CD4-positive, alpha-beta T cell (primary cell): ENCODE data around the gene MAOA. TPM values are rescaled to one million over a fixed set of nuclear protein-coding genes. Genes with fewer than 3 reads are reported as not detected.

Experiments used
- ATAC-seq: fragments of 200-7000 bp; cut with Tn5 transposase; one replicate; pipeline ENCODE4 v1.10.0; 2022; ENCODE audit warnings: mild to moderate bottlenecking; ENCODE audit not compliant: poor library complexity
- CTCF ChIA-PET: fragments of 350-600 bp; sonication (Branson Sonifier 250); formaldehyde crosslinking; loops from one replicate; lab custom pipeline; 2021; ENCODE audit warnings: antibody characterized with exemption, inconsistent platforms; lab: Charles Lee
- POLR2A ChIA-PET: fragments of 350-600 bp; sonication (Branson Sonifier 250); formaldehyde crosslinking; loops from one replicate; lab custom pipeline; 2021; ENCODE audit warnings: antibody characterized with exemption, inconsistent platforms; lab: Charles Lee
- DNase-seq, 14 experiments: peaks; one replicate each; pipeline ENCODE4 v3.0.0-alpha.2; 2013 to 2020; ENCODE audit warnings: mixed read lengths in 2 of 14
- H3K27ac ChIP-seq, 2 donors: one replicate each; pipeline versions ENCODE4 v1.5.1 to v1.7.0; 2013; ENCODE audit warnings: low read length in 2 of 2, low read depth in 1 of 2, mild to moderate bottlenecking in 1 of 2
- H3K27me3 ChIP-seq, 2 experiments: 1 replicate in 1 of 2; 2 replicates in 1 of 2; pipeline versions ENCODE4 v1.6.1 to v1.7.0; 2013; ENCODE audit warnings: low read length in 2 of 2, control low read depth in 1 of 2, mild to moderate bottlenecking in 1 of 2, moderate library complexity in 1 of 2; ENCODE audit not compliant: insufficient read depth in 2 of 2, control insufficient read depth in 1 of 2
- H3K36me3 ChIP-seq: one replicate; pipeline ENCODE4 v1.6.1; 2013; ENCODE audit warnings: low read length, control low read depth; ENCODE audit not compliant: insufficient read depth
- H3K4me1 ChIP-seq: one replicate; pipeline ENCODE4 v1.6.1; 2013; ENCODE audit warnings: low read length, control low read depth; ENCODE audit not compliant: insufficient read depth
- H3K4me3 ChIP-seq: one replicate; pipeline ENCODE4 v1.5.1; 2013; ENCODE audit warnings: mild to moderate bottlenecking, low read length, moderate library complexity
- H3K9me3 ChIP-seq, 2 experiments: 1 replicate in 1 of 2; 2 replicates in 1 of 2; pipeline versions ENCODE4 v1.6.1 to v1.7.0; 2013; ENCODE audit warnings: low read length in 2 of 2, mild to moderate bottlenecking in 2 of 2, control low read depth in 1 of 2, moderate library complexity in 1 of 2; ENCODE audit not compliant: control insufficient read depth in 1 of 2, insufficient read depth in 1 of 2
- H3K27ac Mint-ChIP-seq: one replicate; pipeline ENCODE4 v1.8.0; 2020; ENCODE audit warnings: mixed read lengths
- H3K27me3 Mint-ChIP-seq: one replicate; pipeline ENCODE4 v1.8.0; 2021; ENCODE audit warnings: mixed read lengths
- H3K36me3 Mint-ChIP-seq: one replicate; pipeline ENCODE4 v1.8.0; 2021; ENCODE audit warnings: low read depth, mixed read lengths
- H3K4me1 Mint-ChIP-seq: one replicate; pipeline ENCODE4 v1.8.0; 2021; ENCODE audit warnings: low read depth, mixed read lengths
- H3K4me3 Mint-ChIP-seq: one replicate; pipeline ENCODE4 v1.8.0; 2020; ENCODE audit warnings: mild to moderate bottlenecking, mixed read lengths
- H3K9me3 Mint-ChIP-seq: one replicate; pipeline ENCODE4 v1.8.0; 2020; ENCODE audit warnings: mixed read lengths
- intact Hi-C, 2 experiments: fragments of 100-400 bp; cut with DNase I in 1 of 2; cut with micrococcal nuclease in 1 of 2; formaldehyde crosslinking; loops; one replicate each; pipeline versions ENCODE4 v1.15.1 to v1.9.0; 2023 to 2025; cut with DNase I, micrococcal nuclease
- total RNA-seq, 174 experiments: library from RNA in 2 of 174; stranded (reverse) in 2 of 174; gene quantifications; one replicate each; pipeline ENCODE4 v1.2.3 and lab custom pipeline; 2021 to 2026
- TF ChIP-seq, protein P1 (sequence below): fragments of 200-600 bp; IDR thresholded peaks from one replicate; pipeline ENCODE4 v1.8.0; 2022; ENCODE audit warnings: antibody characterized with exemption, mild to moderate bottlenecking

MAOA gene
- total RNA-seq, 2 experiments from 2014 or later: not detected

DNA sequence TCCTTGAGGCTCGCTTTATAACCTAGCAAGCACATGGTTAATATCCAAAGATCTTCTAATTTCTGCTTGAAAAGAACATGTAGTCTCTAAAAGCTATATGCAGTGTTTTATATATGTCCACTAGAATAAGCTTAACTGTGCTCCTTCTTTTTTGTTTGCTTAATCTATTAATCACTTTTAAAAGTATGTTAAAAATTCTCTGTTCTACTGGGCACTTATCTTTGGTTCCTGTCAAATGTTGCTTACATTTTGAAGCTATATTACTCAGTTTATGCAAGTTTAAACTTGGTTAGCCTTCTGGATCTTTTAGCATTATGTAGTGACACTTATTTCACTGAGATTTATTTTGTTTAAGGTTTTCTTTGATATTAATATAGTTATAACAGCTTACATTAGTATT, 32.5 kb downstream of the MAOA start:
- no peak overlapping the region for H3K4me3 ChIP-seq
- TF ChIP-seq, protein P1, sequence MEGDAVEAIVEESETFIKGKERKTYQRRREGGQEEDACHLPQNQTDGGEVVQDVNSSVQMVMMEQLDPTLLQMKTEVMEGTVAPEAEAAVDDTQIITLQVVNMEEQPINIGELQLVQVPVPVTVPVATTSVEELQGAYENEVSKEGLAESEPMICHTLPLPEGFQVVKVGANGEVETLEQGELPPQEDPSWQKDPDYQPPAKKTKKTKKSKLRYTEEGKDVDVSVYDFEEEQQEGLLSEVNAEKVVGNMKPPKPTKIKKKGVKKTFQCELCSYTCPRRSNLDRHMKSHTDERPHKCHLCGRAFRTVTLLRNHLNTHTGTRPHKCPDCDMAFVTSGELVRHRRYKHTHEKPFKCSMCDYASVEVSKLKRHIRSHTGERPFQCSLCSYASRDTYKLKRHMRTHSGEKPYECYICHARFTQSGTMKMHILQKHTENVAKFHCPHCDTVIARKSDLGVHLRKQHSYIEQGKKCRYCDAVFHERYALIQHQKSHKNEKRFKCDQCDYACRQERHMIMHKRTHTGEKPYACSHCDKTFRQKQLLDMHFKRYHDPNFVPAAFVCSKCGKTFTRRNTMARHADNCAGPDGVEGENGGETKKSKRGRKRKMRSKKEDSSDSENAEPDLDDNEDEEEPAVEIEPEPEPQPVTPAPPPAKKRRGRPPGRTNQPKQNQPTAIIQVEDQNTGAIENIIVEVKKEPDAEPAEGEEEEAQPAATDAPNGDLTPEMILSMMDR: no peak
- no peak for ATAC-seq
- intact Hi-C loops: no loop called here
- no peaks in the 10 kb centered on the region for H3K4me1 ChIP-seq
- H3K9me3 ChIP-seq: no peaks in the 10 kb centered on the region
- Mint-ChIP-seq H3K4me1 (no peaks in the 10 kb centered on the region), H3K27ac (no peak overlapping the region), H3K27me3 (peaks cover 5% of the 10 kb centered on the region), H3K4me3 (no peak overlapping the region), H3K9me3 (no peaks in the 10 kb centered on the region), H3K36me3 (no peaks in the 10 kb centered on the region)
- H3K27ac ChIP-seq: no peak overlapping the region
- H3K27me3 ChIP-seq: no peaks in the 10 kb centered on the region
- no peak for DNase-seq
- ChIA-PET POLR2A (no interaction called here), CTCF (no interaction called here)
- no peaks in the 10 kb centered on the region for H3K36me3 ChIP-seq

DNA sequence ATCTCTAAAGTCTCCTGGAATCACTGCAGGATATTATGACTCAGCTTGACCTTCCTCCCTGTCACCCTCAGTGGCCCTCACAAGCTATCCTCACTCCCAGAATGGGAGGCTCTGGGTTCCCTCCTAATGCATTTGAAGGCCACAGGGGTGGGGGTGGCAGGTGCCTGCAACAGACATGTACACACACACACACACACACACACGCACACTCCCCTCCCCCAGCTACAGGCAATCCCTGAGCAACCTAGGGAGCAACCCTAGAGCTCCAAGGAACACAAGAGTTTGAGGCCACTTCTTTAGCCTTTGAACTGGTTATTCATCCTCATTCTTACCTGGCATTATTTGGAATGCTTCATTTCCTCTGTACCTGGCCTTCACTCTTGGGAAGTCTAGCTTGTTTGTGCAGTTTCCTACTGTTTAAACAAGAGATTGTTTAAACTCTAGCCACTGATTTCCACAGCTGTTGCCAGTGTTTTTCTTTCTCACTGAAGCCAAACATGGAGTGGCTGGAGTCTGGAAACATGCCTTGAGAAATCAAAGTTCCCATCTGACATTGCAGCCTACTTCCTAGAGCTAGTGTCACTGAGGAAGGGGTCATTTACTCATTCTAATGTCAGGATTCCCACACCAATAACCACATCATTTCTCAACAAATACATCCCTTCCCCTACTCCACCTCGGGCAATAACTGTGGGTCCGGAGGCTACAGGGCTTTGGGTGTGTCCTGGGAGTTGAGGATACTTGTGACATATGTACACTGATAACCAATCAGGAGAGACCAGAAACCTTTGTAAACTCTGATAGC, 37.7 kb downstream of the MAOA start:
- Mint-ChIP-seq H3K9me3 (no peaks in the 10 kb centered on the region), H3K27ac (no peak overlapping the region)
- POLR2A ChIA-PET: no interaction called here

DNA sequence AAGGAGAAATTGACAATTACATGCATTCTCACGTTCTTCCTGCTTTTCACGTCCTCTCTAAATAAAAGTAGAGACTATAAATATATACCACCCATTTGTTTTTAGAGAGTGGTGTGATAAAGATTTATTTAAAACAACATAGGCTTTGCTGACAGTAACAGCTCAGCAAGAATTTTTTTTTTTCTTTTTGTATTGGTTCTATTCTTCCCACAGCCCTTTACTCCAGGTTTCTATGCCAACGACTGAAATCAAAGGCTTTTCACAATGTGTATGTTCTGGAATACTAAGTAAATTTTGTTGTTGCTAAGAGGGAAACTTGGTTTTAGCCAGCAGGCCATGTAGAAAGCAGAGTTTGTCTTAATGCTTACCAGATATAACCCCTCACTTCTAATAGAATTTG, 43.4 kb downstream of the MAOA start:
- Histone ChIP-seq H3K27ac (no peak overlapping the region), H3K36me3 (no peaks in the 10 kb centered on the region), H3K4me1 (no peaks in the 10 kb centered on the region), H3K4me3 (no peak overlapping the region), H3K27me3 (peaks cover 0 to 3% of the 10 kb centered on the region in 2 experiments), H3K9me3 (no peaks in the 10 kb centered on the region)
- CTCF ChIA-PET: no interaction called here
- no peak for ATAC-seq
- Mint-ChIP-seq H3K9me3 (no peaks in the 10 kb centered on the region), H3K36me3 (no peaks in the 10 kb centered on the region), H3K27me3 (no peaks in the 10 kb centered on the region), H3K4me3 (no peak overlapping the region), H3K4me1 (no peaks in the 10 kb centered on the region), H3K27ac (no peak overlapping the region)
- POLR2A ChIA-PET: no interaction called here
- no peak for DNase-seq
- TF ChIP-seq, protein P1: no peak
- intact Hi-C loops: no loop called here

More for the DNA sequence above, 37.7 kb downstream of the MAOA start:
- H3K27me3 Mint-ChIP-seq: no peaks in the 10 kb centered on the region
- no peaks in the 10 kb centered on the region for H3K36me3 ChIP-seq
- H3K4me3 ChIP-seq: no peak overlapping the region
- H3K36me3 Mint-ChIP-seq: no peaks in the 10 kb centered on the region
- TF ChIP-seq, protein P1: no peak
- intact Hi-C loops: no loop called here
- no peaks in the 10 kb centered on the region for H3K9me3 ChIP-seq
- CTCF ChIA-PET: no interaction called here
- ATAC-seq (no peak), DNase-seq (no peak)
- H3K4me1 Mint-ChIP-seq: no peaks in the 10 kb centered on the region
- no peak overlapping the region for H3K4me3 Mint-ChIP-seq
- H3K27ac ChIP-seq: no peak overlapping the region
- no peaks in the 10 kb centered on the region for H3K27me3 ChIP-seq
- no peaks in the 10 kb centered on the region for H3K4me1 ChIP-seq
